NT2/D1 (cell line): ENCODE results near the gene MFNG.

ENCODE experiments used
- YY1 ChIP-seq: IDR thresholded peaks from 2 replicates; pipeline ENCODE4 v1.6.1; 2011; ENCODE audit not compliant: insufficient read length, insufficient read depth
- ZNF274 ChIP-seq: IDR thresholded peaks from 2 replicates; pipeline ENCODE4 v1.6.1; 2011; ENCODE audit warnings: mild to moderate bottlenecking, low read depth, low read length

DNA sequence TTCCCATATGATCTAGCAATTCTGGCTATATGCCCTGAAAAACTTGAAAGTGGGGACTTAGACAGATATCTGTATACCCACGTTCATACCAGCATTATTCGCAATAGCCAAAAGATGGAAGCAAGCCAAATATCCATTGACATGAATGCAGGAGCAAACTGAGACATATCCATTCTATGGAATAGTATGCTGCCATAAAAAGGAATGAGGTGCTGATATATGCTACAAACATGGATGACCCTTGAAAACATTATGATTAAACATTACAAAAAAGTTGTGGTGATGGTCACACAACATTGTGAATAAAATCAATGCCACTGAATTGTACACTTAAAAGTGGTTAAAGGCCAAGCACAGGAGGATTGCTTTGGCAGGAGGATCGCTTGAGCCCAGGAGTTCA, 25.5 kb downstream of the MFNG start:
- TF ChIP-seq ZNF274 = no peak
- TF ChIP-seq YY1 = no peak
